Measurements from ENCODE around the gene ARRB2.

Gene ARRB2

GRCh38 chr17:4733073-4733531, 22.7 kb downstream of the ARRB2 start:
- no peak for DNase-seq

- DNase-seq = no peak
Measured at GRCh38 chr17:4734857-4735475, 24.5 kb downstream of the ARRB2 start.

DNA sequence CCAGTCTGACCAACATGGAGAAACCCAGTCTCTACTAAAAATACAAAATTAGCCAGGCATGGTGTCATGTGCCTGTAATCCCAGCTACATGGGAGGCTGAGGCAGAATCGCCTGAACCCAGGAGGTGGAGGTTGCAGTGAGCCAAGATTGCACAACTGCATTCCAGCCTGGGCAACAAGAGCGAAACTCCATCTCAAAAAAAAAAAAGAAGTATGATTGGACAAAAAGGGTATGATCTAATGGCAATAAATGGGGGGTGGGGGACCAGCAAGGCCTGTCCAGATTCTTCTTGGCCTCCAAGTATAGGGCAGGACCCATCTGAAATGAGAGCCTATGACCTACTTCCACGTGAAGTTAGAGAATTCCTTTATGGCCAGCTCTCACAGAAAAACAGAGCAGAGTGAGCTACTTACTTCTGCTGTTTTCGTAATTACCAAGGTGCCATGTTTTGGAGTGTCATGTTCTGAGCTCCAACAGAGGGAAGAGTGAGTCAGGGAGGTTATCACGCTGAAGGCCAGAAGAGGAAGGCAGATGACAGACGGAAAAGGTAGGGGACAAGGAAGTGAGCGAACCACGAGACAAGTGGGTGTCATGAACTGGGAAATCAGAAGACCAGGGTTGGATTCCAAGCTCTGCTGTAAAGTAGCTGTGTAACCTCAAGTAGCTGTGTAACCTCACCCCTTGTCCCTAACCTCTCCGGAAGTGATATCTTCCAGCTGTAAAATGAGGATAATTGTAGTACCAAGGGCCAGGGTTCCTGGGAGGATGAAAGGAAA, 25.6 kb downstream of the ARRB2 start:
- no peak for DNase-seq

DNA sequence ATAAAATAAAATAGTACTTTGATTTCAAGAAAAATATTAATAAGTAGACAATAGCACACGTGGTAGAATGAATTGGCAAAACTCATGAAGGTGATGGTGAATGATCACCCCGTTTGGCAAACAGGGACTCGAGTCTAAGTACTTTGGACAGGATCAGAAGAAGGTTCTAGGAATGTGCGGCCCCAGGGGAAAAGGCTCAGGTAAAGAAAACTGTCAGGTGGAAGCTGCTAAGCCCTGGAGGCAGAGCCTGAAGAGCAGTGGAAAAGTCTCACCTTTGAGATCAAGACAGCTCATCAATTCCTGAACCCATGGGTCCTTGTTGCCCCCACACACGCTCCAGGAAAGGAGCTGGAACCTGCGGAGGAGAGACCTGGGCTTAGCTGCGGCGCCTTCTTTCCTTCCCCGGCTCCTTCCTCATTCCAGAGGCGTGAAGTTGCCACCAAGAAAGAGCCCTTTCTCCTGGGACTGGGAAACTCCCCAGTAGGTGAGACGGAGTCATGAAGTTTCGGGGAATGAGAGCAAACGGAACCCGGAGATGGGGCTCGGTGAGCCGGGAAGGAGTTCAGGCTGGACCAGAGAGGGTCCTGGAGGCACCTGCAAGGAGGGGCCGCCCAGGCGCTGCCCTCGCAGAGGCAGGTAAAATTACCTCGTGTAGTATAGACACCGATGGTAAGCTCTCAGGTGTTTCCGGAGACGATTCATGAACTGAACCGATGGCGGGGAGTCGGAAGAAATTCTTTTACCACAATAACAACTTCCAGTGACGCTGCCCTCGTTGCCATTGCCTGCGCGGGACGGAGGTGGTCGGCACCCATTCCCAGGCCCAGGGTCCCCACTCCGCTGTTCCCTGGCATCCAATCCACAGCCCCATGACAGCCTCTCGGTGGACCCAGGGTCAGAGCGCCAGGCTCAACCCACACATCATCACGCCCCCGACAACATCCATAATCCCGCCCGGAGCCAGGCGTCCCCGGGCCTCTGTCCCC, 28.0 kb downstream of the ARRB2 start:
- no peak for DNase-seq

GRCh38 chr17:4739122-4740024, 28.9 kb downstream of the ARRB2 start, which contains the start of the genes CXCL16 and ZMYND15:
Gene CXCL16 (minus strand): TSS chr17:4739928. CDS start chr17:4739339, 589 bp downstream.
Gene ZMYND15 (plus strand): TSS chr17:4739833. CDS start chr17:4740549, 716 bp downstream.
- peak; percentile 18 for DNase-seq

- DNase-seq = no peak
Measured at GRCh38 chr17:4740025-4740351, 29.6 kb downstream of the ARRB2 start.

DNA sequence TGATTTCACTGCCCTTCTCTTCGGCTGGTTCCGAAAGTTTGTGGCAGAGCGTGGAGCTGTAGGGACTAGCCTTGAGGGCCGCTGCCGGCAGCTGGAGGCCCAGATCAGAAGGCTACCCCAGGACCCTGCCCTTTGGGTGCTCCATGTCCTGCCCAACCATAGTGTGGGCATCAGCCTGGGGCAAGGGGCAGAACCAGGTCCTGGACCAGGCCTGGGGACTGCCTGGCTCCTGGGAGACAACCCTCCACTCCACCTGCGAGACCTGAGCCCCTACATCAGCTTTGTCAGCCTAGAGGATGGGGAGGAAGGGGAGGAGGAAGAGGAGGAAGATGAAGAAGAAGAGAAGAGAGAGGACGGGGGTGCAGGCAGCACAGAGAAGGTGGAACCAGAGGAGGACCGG, 30.2 kb downstream of the ARRB2 start:
- DNase-seq = no peak

- DNase-seq = no peak
Measured at GRCh38 chr17:4741544-4741943, 31.1 kb downstream of the ARRB2 start.

- DNase-seq = no peak
Measured at GRCh38 chr17:4742133-4742532, 31.7 kb downstream of the ARRB2 start.

GRCh38 chr17:4742629-4743028, 32.2 kb downstream of the ARRB2 start:
- DNase-seq = no peak

DNA sequence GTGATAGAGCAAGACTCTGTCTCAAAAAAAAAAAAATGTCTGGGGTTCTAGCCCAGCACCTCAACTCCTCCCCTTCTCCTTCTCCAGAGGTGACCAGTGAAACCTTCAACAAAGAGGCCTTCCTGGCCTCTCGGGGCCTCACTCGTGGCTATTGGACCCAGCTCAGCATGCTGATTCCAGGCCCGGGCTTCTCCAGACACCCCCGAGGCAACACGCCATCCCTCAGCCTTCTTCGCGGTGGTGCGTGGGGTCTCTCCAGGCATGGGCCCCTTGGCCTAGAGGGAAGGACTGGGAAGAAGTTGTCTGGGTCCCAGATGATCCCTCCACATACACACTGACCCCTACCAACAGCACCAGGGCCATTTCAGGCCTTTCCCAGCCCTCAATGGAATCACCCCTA, 32.8 kb downstream of the ARRB2 start:
- no peak for DNase-seq

DNA sequence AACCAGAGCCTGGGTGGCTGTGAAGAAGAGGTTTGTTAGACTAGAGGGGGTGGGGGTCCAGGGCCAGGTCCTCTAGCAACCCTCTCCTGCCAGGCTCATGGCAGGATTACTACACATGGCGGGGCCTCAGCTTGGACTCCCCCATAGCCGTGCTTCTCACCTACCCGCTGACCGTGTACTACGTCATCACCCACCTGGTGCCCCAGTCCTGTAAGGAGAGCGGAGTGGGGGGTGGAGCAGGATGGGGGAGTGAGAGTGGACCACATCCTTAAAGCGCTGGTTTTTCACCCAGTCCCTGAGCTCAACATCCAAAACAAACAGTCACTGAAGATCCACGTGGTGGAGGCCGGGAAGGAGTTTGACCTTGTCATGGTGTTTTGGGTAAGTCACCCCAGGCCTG, 33.5 kb downstream of the ARRB2 start:
- DNase-seq = no peak

GRCh38 chr17:4744999-4745969, 34.9 kb downstream of the ARRB2 start:
- no peak for DNase-seq

GRCh38 chr17:4747847-4748246, 37.4 kb downstream of the ARRB2 start:
- no peak for DNase-seq

DNA sequence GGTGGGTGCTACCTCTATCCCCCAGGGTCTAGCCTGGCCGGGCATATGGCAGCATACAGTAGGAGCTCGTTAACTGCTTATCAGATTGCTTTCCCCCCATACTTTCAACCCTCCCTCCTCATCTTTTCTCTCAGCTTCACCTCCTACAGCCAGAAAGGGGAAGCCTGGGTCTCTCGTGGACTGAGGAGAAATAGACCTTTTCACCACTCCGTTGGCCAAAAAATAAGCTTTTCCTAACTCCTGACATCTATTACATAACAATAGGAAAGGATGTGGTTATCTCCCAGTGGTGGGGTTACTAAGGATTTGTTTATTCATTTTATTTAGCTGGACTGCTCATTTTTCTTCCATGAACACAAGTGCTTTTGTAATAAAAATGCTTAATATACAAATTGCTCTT, 38.3 kb downstream of the ARRB2 start:
- DNase-seq = no peak

- DNase-seq = no peak
Measured at GRCh38 chr17:4750606-4751005, 40.2 kb downstream of the ARRB2 start.

- DNase-seq = no peak
Measured at GRCh38 chr17:4751932-4752331, 41.5 kb downstream of the ARRB2 start.

- DNase-seq = no peak
Measured at GRCh38 chr17:4753392-4753791, 43.0 kb downstream of the ARRB2 start.

- DNase-seq = no peak
Measured at GRCh38 chr17:4759776-4760236, 49.4 kb downstream of the ARRB2 start.

GRCh38 chr17:4764595-4764994, 54.2 kb downstream of the ARRB2 start:
- no peak for DNase-seq

GRCh38 chr17:4766201-4766600, 55.8 kb downstream of the ARRB2 start:
- no peak for DNase-seq
